ENCODE measurements around the gene SDK2.

SDK2 gene

DNA sequence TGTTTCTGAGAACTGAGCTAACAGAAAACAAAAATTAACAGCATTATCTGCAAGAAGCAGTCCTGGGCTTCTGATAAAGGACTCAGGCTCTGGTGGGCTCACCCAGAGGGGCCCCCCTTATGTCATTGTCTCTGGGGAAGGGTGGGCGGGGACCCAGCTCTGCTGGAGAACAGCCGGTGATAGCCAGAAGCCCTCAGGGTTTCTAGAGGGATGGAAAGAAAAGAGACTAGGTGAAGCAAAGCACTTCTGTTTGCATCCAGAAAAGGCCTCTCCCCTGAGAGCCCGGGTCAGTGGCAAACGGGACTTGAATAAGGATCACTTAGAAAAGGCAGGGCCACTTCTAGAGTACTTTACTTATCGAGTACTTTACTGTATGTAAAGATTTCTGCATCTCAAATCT, 325.4 kb downstream of the SDK2 start:
- Histone ChIP-seq H3K4me1 (peaks cover 48% of the 10 kb centered on the region), H3K27me3 (no peaks in the 10 kb centered on the region), H3K4me3 (ENCODE audit: low read depth, low read length) (no peak overlapping the region), H3K9me3 (no peaks in the 10 kb centered on the region), H3K36me3 (no peaks in the 10 kb centered on the region)
- peak; percentile 71 for DNase-seq
- TF ChIP-seq, protein P1, sequence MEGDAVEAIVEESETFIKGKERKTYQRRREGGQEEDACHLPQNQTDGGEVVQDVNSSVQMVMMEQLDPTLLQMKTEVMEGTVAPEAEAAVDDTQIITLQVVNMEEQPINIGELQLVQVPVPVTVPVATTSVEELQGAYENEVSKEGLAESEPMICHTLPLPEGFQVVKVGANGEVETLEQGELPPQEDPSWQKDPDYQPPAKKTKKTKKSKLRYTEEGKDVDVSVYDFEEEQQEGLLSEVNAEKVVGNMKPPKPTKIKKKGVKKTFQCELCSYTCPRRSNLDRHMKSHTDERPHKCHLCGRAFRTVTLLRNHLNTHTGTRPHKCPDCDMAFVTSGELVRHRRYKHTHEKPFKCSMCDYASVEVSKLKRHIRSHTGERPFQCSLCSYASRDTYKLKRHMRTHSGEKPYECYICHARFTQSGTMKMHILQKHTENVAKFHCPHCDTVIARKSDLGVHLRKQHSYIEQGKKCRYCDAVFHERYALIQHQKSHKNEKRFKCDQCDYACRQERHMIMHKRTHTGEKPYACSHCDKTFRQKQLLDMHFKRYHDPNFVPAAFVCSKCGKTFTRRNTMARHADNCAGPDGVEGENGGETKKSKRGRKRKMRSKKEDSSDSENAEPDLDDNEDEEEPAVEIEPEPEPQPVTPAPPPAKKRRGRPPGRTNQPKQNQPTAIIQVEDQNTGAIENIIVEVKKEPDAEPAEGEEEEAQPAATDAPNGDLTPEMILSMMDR (IDR thresholded peaks at IDR 0.05; ENCODE audit: low read depth, low read length), result no peak

DNA sequence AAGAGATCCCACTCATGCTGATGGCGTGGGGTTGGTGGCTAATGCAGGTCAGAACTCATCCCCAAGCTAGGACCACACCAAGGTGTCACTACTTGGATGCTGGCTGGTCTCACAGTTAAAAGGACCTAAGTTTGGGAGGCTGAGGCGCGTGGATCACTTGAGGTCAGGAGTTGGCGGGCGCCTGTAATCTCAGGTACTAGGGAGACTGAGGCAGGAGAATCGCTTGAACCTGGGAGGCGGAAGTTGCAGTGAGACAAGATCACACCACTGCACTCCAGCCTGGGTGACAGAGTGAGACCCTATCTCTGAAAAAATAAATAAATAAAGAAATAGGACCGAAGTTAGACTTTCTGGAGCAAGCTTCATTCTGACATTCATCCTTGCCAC, 325.8 kb downstream of the SDK2 start:
- Histone ChIP-seq H3K27me3 (no peaks in the 10 kb centered on the region), H3K9me3 (no peaks in the 10 kb centered on the region), H3K4me3 (ENCODE audit: low read depth, low read length) (no peak overlapping the region), H3K4me1 (peaks cover 44% of the 10 kb centered on the region), H3K36me3 (no peaks in the 10 kb centered on the region)
- TF ChIP-seq, protein P1 (IDR thresholded peaks at IDR 0.05; ENCODE audit: low read depth, low read length), result no peak
- no peak for DNase-seq

DNA sequence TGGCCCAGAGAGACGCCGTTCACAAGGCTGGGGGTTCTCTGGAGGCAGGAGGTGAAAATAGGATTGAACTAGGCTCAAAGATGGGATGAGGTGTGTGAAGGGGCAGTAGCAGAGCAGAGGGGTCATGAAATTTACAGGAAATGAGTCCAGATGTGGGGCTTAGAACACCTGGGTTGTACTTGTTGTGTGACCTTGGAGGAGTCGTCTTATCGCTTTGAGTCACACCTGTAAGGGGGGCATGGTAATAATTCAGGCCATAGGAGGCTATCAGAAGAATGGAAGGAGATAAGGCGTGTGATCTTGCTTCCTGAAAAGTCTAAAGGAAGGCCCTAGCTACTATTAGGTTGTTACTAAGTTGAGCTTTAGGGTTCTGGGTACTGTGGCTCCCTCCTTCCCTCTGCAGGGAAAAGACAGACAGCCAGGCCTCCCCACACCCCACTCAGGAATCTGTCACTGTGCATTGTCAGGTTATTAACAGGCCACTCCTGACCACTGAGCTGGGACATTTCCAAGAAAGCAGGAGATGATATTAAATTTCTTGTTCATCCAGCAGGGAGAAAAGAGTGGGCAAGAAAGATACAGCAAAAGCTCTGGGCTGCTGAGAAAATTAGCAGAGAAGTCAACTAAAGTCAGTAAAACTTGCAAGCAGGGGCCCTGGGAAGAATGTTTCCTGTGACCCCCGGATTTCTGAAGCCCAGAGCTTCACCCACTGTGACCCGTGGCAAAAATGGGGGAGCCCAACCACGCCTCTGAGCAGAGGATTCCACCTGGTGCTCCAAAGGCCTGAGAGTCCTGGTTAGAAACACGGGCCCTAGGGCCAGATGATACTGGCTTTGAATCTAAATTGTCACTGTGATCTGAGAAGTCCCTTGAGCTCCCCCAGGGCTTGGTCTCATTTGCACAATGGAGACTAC, 326.5 kb downstream of the SDK2 start:
- Histone ChIP-seq H3K36me3 (no peaks in the 10 kb centered on the region), H3K9me3 (no peaks in the 10 kb centered on the region), H3K4me1 (peaks cover 44% of the 10 kb centered on the region), H3K4me3 (ENCODE audit: low read depth, low read length) (no peak overlapping the region), H3K27me3 (no peaks in the 10 kb centered on the region)
- DNase-seq, result no peak
- TF ChIP-seq, protein P1 (IDR thresholded peaks at IDR 0.05; ENCODE audit: low read depth, low read length), result no peak

DNA sequence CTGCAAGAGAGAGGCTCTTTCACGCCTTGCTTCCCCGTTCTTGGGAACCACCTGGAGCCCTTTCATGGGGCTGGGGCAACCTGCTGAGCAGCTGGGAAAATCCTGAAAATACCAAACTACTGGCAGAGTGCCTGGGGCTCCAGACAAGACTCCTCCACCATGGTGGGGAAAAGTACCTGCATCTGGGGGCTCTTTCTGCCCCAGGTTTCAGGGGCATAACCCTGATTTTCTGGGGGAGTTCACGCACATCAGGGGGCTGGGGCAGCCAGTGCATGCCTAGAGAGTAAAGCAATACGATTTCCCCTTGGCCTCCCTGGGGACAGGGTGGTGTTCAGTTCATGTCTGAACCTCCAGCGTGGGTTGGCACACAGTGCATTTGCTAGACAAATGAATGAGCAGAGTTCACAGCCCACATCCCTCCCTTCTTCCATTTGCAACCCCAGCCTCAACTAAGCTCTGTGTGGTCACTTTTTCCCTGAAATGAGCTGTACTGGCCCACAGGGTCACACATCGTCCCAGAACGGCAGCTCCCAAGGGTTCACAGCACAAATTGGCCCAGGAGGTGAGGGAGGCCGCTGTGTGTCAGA, 327.2 kb downstream of the SDK2 start:
- peaks cover 48% of the 10 kb centered on the region for H3K4me1 ChIP-seq
- no peaks in the 10 kb centered on the region for H3K9me3 ChIP-seq
- no peak for DNase-seq
- no peaks in the 10 kb centered on the region for H3K27me3 ChIP-seq
- TF ChIP-seq, protein P1 (IDR thresholded peaks at IDR 0.05; ENCODE audit: low read depth, low read length), result no peak
- H3K36me3 ChIP-seq, result no peaks in the 10 kb centered on the region
- no peak overlapping the region for H3K4me3 ChIP-seq (ENCODE audit: low read depth, low read length)

DNA sequence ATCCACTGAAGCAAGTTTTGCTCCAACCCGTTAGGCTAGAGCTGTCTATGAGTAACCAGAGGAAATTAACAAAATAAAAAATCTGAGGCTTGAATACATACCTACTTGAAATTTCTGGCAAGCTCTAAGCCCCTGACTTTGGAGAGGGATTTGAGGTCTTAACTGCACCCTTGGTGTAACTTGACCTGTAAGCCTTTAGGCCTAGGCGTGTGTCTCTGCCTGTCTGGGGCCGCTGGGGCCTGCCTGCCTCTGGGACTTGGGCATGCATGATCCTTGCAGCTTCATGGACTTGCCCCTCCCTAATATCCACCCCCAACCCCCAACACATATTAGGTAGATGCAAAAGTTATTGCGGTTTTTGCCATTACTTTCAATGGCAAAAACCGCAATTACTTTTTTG, 328.8 kb downstream of the SDK2 start:
- no peaks in the 10 kb centered on the region for H3K36me3 ChIP-seq
- DNase-seq, result no peak
- no peaks in the 10 kb centered on the region for H3K9me3 ChIP-seq
- TF ChIP-seq, protein P1 (IDR thresholded peaks at IDR 0.05; ENCODE audit: low read depth, low read length), result no peak
- H3K27me3 ChIP-seq, result no peaks in the 10 kb centered on the region
- H3K4me1 ChIP-seq, result peaks cover 37% of the 10 kb centered on the region
- no peak overlapping the region for H3K4me3 ChIP-seq (ENCODE audit: low read depth, low read length)
